SU-DHL-6 (cell line): ENCODE results near the gene HTR1E.
"Not testable (repeated sequence)": the region's sequence is repeated elsewhere in the genome, so short reads cannot be mapped to it uniquely, and the experiment has no call there.

ENCODE experiments used
- H2AFZ ChIP-seq: fragments of 200-600 bp; sonication (generic); 2 replicates; pipeline ENCODE4 v1.6.1; 2014; ENCODE audit warnings: low read depth, mild to moderate bottlenecking, moderate library complexity, mixed read lengths, antibody characterized with exemption, low read length; ENCODE audit not compliant: severe bottlenecking
- H3F3A ChIP-seq: fragments of 200-600 bp; shearing (Covaris generic); 2 replicates; pipeline ENCODE4 v1.6.0; 2016; ENCODE audit warnings: antibody characterized with exemption, mild to moderate bottlenecking; ENCODE audit not compliant: insufficient read depth
- H3K27ac ChIP-seq: fragments of 200-600 bp; sonication (generic); 2 replicates; pipeline ENCODE4 v1.5.1; 2016; ENCODE audit warnings: low read depth, mild to moderate bottlenecking, low read length, moderate library complexity, mixed read lengths
- H3K27me3 ChIP-seq: fragments of 200-600 bp; sonication (generic), shearing (Covaris generic); 2 replicates; pipeline ENCODE4 v1.6.0; 2014; ENCODE audit warnings: mild to moderate bottlenecking, low read length
- H3K36me3 ChIP-seq: fragments of 200-600 bp; sonication (generic); 2 replicates; pipeline ENCODE4 v1.6.1; 2014; ENCODE audit warnings: mild to moderate bottlenecking, low read length, mixed read lengths
- H3K4me2 ChIP-seq: fragments of 300-600, 200-600 bp; shearing (Covaris generic), sonication (generic); 2 replicates; pipeline ENCODE4 v1.6.0; 2014; ENCODE audit warnings: low read length, low read depth, mild to moderate bottlenecking; ENCODE audit not compliant: poor library complexity, severe bottlenecking
- H3K4me3 ChIP-seq: fragments of 200-600 bp; sonication (generic); 2 replicates; pipeline ENCODE4 v1.5.1; 2014; ENCODE audit warnings: antibody characterized with exemption, low read length, mild to moderate bottlenecking, mixed read lengths; ENCODE audit not compliant: insufficient read depth, poor library complexity, severe bottlenecking
- H3K79me2 ChIP-seq: fragments of 200-600 bp; sonication (generic); 2 replicates; pipeline ENCODE4 v1.6.1; 2014; ENCODE audit warnings: mild to moderate bottlenecking, low read length, moderate library complexity; ENCODE audit not compliant: insufficient read depth
- H3K9ac ChIP-seq: fragments of 200-600 bp; sonication (generic); 2 replicates; pipeline ENCODE4 v1.7.0; 2014; ENCODE audit warnings: mild to moderate bottlenecking, low read length
- H3K9me2 ChIP-seq: fragments of 200-600 bp; sonication (generic); replicated peaks from 2 replicates; pipeline ENCODE4 v1.6.1; 2014; ENCODE audit warnings: low read length; ENCODE audit not compliant: insufficient read depth
- H3K9me3 ChIP-seq: fragments of 200-600 bp; sonication (generic); 2 replicates; pipeline ENCODE4 v1.6.1; 2014; ENCODE audit warnings: low read length, mixed read lengths; ENCODE audit not compliant: insufficient read depth
- H4K20me1 ChIP-seq: fragments of 200-600 bp; sonication (generic); 2 replicates; pipeline ENCODE4 v1.6.1; 2014; ENCODE audit warnings: low read depth, mild to moderate bottlenecking, antibody characterized with exemption, low read length, moderate library complexity, mixed read lengths
- EZH2phosphoT487 ChIP-seq: fragments of 200-600 bp; sonication (generic), shearing (Covaris generic); conservative IDR thresholded peaks from 2 replicates; pipeline ENCODE4 v1.6.1; 2018; ENCODE audit warnings: mild to moderate bottlenecking, antibody characterized with exemption, low read length, moderate library complexity, mixed read lengths
- TF ChIP-seq, protein P1 (sequence below): fragments of 200-600 bp; sonication (generic); IDR thresholded peaks from one replicate; pipeline ENCODE4 v1.5.1; 2017; ENCODE audit warnings: antibody characterized with exemption, mild to moderate bottlenecking, low read length, moderate library complexity; ENCODE audit not compliant: insufficient read depth, poor library complexity, severe bottlenecking

The HTR1E gene

DNA sequence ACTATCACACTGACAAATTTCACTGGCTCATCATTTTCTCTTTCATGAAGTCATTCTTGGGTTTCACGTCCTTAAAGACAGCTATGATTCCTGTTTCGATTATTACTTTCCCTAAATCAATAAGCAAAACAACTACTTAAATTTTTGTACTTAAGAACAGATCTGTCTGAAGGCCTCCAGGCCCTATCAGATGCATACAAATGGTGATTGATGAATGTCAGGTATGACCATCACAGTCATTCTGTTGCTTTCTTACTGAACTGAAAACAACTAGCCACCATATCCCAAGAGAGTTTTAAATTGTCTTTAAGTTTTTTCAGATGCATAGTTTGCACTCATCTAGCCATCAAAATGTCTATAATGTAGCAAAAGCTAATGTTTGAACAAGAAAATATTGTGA is 20.9 kb upstream of the HTR1E start:
- H3K9me3 ChIP-seq = 0 out of 2 replicates have a peak, but pooled peaks cover under 1% of the 10 kb centered on the region
- H4K20me1 ChIP-seq = no peaks in the 10 kb centered on the region
- TF ChIP-seq EZH2phosphoT487 = no peak
- TF ChIP-seq, protein P1, sequence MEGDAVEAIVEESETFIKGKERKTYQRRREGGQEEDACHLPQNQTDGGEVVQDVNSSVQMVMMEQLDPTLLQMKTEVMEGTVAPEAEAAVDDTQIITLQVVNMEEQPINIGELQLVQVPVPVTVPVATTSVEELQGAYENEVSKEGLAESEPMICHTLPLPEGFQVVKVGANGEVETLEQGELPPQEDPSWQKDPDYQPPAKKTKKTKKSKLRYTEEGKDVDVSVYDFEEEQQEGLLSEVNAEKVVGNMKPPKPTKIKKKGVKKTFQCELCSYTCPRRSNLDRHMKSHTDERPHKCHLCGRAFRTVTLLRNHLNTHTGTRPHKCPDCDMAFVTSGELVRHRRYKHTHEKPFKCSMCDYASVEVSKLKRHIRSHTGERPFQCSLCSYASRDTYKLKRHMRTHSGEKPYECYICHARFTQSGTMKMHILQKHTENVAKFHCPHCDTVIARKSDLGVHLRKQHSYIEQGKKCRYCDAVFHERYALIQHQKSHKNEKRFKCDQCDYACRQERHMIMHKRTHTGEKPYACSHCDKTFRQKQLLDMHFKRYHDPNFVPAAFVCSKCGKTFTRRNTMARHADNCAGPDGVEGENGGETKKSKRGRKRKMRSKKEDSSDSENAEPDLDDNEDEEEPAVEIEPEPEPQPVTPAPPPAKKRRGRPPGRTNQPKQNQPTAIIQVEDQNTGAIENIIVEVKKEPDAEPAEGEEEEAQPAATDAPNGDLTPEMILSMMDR = no peak
- H3F3A ChIP-seq = no peaks in the 10 kb centered on the region
- no peak overlapping the region for H2AFZ ChIP-seq
- H3K27ac ChIP-seq = no peak overlapping the region
- H3K27me3 ChIP-seq = no peaks in the 10 kb centered on the region
- H3K9me2 ChIP-seq = no peaks in the 10 kb centered on the region
- no peaks in the 10 kb centered on the region for H3K79me2 ChIP-seq
- H3K4me2 ChIP-seq = no peak overlapping the region
- H3K4me3 ChIP-seq = no peak overlapping the region
- H3K9ac ChIP-seq = no peak overlapping the region
- no peaks in the 10 kb centered on the region for H3K36me3 ChIP-seq

DNA sequence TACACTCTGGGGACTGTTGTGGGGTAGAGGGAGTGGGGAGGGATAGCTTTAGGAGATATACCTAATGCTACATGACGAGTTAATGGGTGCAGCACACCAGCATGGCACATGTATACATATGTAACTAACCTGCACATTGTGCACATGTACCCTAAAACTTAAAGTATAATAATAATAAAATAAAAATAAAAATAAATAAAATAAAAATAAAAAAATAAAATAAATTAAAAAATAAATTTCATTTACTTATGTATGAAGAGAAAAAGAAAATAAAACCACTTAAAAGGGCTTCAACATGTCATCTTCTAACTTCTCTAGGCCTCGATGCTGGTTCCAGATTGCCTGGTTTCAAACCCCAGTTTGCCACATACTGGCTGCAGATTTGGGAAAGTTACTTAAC is 10.2 kb upstream of the HTR1E start:
- H3K9me2 ChIP-seq, H2AFZ ChIP-seq, H3K79me2 ChIP-seq, H3K4me3 ChIP-seq, H3K9ac ChIP-seq, H3K27ac ChIP-seq, H3F3A ChIP-seq, H3K27me3 ChIP-seq, H4K20me1 ChIP-seq, H3K4me2 ChIP-seq, H3K36me3 ChIP-seq, H3K9me3 ChIP-seq: not testable (repeated sequence)

DNA sequence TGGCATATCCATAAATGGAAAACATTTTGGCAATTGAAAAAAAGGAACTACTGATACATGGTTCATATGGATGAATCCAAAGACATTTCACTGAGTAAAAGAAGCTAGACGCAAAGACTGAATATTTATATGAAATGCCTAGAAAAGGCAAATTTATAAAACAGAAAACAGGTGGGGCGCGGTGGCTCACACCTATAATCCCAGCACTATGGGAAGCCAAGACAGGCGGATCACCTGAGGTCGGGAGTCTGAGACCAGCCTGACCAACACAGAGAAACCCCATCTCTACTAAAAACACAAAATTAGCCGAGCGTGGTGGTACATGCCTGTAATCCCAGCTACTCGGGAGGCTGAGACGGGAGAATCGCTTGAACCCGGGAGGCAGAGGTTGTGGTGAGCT is 9.5 kb upstream of the HTR1E start:
- not testable (repeated sequence) for H3K27me3 ChIP-seq, H3K9me3 ChIP-seq, H4K20me1 ChIP-seq, H3K4me2 ChIP-seq, H3F3A ChIP-seq, H3K4me3 ChIP-seq, H3K27ac ChIP-seq, H3K36me3 ChIP-seq, H3K9ac ChIP-seq, H3K9me2 ChIP-seq, H3K79me2 ChIP-seq, H2AFZ ChIP-seq

DNA sequence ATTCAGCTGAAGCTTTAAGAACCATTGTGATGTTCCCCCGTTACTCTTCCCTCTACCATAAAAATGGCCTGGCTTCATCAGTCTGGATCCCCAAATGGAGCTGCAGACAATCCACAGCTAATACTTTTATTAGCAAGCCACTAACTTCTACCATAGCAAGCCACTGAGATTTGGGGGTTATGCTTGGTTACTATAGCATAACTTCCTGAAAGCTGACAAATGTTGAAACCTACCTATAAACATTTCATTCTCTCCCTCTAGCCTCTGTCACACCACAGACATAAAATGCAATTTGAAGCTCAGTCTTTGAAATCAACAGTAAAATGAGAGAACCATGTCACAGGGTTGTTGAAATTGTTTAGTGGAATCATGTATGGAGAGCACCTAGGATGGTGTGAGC is 3.0 kb upstream of the HTR1E start:
- Histone ChIP-seq H3K27me3 (no peaks in the 10 kb centered on the region), H3K4me3 (no peak overlapping the region), H3F3A (no peaks in the 10 kb centered on the region), H3K79me2 (no peaks in the 10 kb centered on the region), H3K36me3 (no peaks in the 10 kb centered on the region), H2AFZ (no peak overlapping the region), H3K9ac (no peak overlapping the region), H3K4me2 (no peak overlapping the region), H3K9me3 (no peaks in the 10 kb centered on the region), H4K20me1 (no peaks in the 10 kb centered on the region), H3K27ac (no peak overlapping the region), H3K9me2 (no peaks in the 10 kb centered on the region)
- TF ChIP-seq EZH2phosphoT487 = no peak
- TF ChIP-seq, protein P1 = no peak
